H9 (cell line): Measurements from ENCODE around the gene CARD11. TPM values are rescaled to one million over a fixed set of nuclear protein-coding genes. Genes with fewer than 3 reads are reported as not detected.

Source experiments
- DNase-seq: peaks from one replicate; pipeline ENCODE4 v3.0.0-alpha.2; 2017
- H2AFZ ChIP-seq: one replicate; pipeline ENCODE4 v1.6.1; 2013; ENCODE audit warnings: mild to moderate bottlenecking, low read length, control low read depth, moderate library complexity
- H2AK5ac ChIP-seq: 2 replicates; pipeline ENCODE4 v1.6.1; 2013; ENCODE audit warnings: low read length, control low read depth, mixed read lengths; ENCODE audit not compliant: insufficient read length
- H2BK120ac ChIP-seq: one replicate; pipeline ENCODE4 v1.6.1; 2013; ENCODE audit warnings: low read depth, mild to moderate bottlenecking, low read length, control low read depth, inconsistent platforms; ENCODE audit not compliant: poor library complexity, severe bottlenecking
- H2BK12ac ChIP-seq: 2 replicates; pipeline ENCODE4 v1.6.1; 2013; ENCODE audit warnings: low read length, control low read depth, mixed read lengths, low read depth; ENCODE audit not compliant: insufficient read length
- H2BK15ac ChIP-seq: 2 replicates; pipeline ENCODE4 v1.6.1; 2013; ENCODE audit warnings: low read depth, low read length, control low read depth
- H2BK20ac ChIP-seq: one replicate; pipeline ENCODE4 v1.6.1; 2013; ENCODE audit warnings: low read depth, mild to moderate bottlenecking, low read length, control low read depth, inconsistent platforms; ENCODE audit not compliant: poor library complexity, severe bottlenecking
- H2BK5ac ChIP-seq: 2 replicates; pipeline ENCODE4 v1.6.1; 2013; ENCODE audit warnings: low read length, control low read depth, mixed read lengths; ENCODE audit not compliant: insufficient read length
- H3K14ac ChIP-seq: 2 replicates; pipeline ENCODE4 v1.6.1; 2013; ENCODE audit warnings: low read length, control low read depth; ENCODE audit not compliant: insufficient read depth
- H3K18ac ChIP-seq: 2 replicates; pipeline ENCODE4 v1.6.1; 2013; ENCODE audit warnings: low read depth, mild to moderate bottlenecking, mixed read lengths, low read length, control low read depth; ENCODE audit not compliant: insufficient read length
- H3K23ac ChIP-seq: 2 replicates; pipeline ENCODE4 v1.6.1; 2013; ENCODE audit warnings: low read length, control low read depth, mixed read lengths, low read depth; ENCODE audit not compliant: insufficient read length
- H3K23me2 ChIP-seq: 2 replicates; pipeline ENCODE4 v1.6.1; 2013; ENCODE audit warnings: low read depth, mild to moderate bottlenecking, mixed read lengths, low read length, control low read depth; ENCODE audit not compliant: insufficient read length, poor library complexity, severe bottlenecking
- H3K27ac ChIP-seq: 2 replicates; pipeline ENCODE4 v1.5.1; 2013; ENCODE audit warnings: low read length, control low read depth, mixed read lengths, low read depth; ENCODE audit not compliant: insufficient read length
- H3K27me3 ChIP-seq: 2 replicates; pipeline ENCODE4 v1.6.1; 2013; ENCODE audit warnings: low read length, control low read depth, inconsistent platforms; ENCODE audit not compliant: insufficient read depth
- H3K4ac ChIP-seq: 2 replicates; pipeline ENCODE4 v1.6.1; 2013; ENCODE audit warnings: low read depth, mild to moderate bottlenecking, control low read depth, inconsistent platforms, low read length, moderate library complexity
- H3K4me1 ChIP-seq: 2 replicates; pipeline ENCODE4 v1.6.1; 2013; ENCODE audit warnings: low read length, control low read depth, inconsistent platforms; ENCODE audit not compliant: insufficient read depth
- H3K4me2 ChIP-seq: 2 replicates; pipeline ENCODE4 v1.6.1; 2013; ENCODE audit warnings: low read length, control low read depth, mixed read lengths; ENCODE audit not compliant: insufficient read length, insufficient read depth
- H3K56ac ChIP-seq: 2 replicates; pipeline ENCODE4 v1.6.1; 2013; ENCODE audit warnings: low read depth, mild to moderate bottlenecking, mixed read lengths, low read length, control low read depth; ENCODE audit not compliant: insufficient read length
- H3K79me1 ChIP-seq: 2 replicates; pipeline ENCODE4 v1.6.1; 2013; ENCODE audit warnings: low read depth, mild to moderate bottlenecking, moderate library complexity, low read length, control low read depth, inconsistent platforms; ENCODE audit not compliant: insufficient read depth, poor library complexity, severe bottlenecking
- H3K79me2 ChIP-seq: 2 replicates; pipeline ENCODE4 v1.6.1; 2013; ENCODE audit warnings: low read length, control low read depth, inconsistent platforms; ENCODE audit not compliant: insufficient read depth
- H3K9ac ChIP-seq: 2 replicates; pipeline ENCODE4 v1.6.1; 2013; ENCODE audit warnings: low read length, control low read depth, mixed read lengths; ENCODE audit not compliant: insufficient read length; ENCODE audit errors: extremely low read depth
- H3K9me3 ChIP-seq: one replicate; pipeline ENCODE4 v1.6.1; 2013; ENCODE audit warnings: low read depth, low read length, inconsistent platforms; ENCODE audit not compliant: control insufficient read depth
- H3T11ph ChIP-seq: one replicate; pipeline ENCODE4 v1.6.1; 2013; ENCODE audit warnings: mild to moderate bottlenecking, low read length, control low read depth, inconsistent platforms
- H4K20me1 ChIP-seq: one replicate; pipeline ENCODE4 v1.6.1; 2013; ENCODE audit not compliant: control insufficient read depth, insufficient read length, insufficient read depth
- H4K5ac ChIP-seq: 2 replicates; pipeline ENCODE4 v1.6.1; 2013; ENCODE audit warnings: low read depth, mild to moderate bottlenecking, mixed read lengths, low read length, control low read depth; ENCODE audit not compliant: insufficient read length
- H4K8ac ChIP-seq: replicated peaks from 2 replicates; pipeline ENCODE4 v1.6.1; 2013; ENCODE audit warnings: low read length, control low read depth, mixed read lengths, low read depth; ENCODE audit not compliant: insufficient read length
- H4K91ac ChIP-seq: 2 replicates; pipeline ENCODE4 v1.6.1; 2013; ENCODE audit warnings: low read depth, mild to moderate bottlenecking, moderate library complexity, mixed read lengths, low read length, control low read depth; ENCODE audit not compliant: insufficient read length
- H3K27ac Mint-ChIP-seq, 3 experiments: 2 replicates in 2 of 3; 3 replicates in 1 of 3; pipeline ENCODE4 v1.8.0; 2020 to 2021; ENCODE audit warnings: mixed read lengths in 3 of 3, mild to moderate bottlenecking in 1 of 3, moderate library complexity in 1 of 3
- H3K27me3 Mint-ChIP-seq: 2 replicates; pipeline ENCODE4 v1.8.0; 2021; ENCODE audit warnings: low read depth, mild to moderate bottlenecking, moderate library complexity, mixed read lengths
- H3K36me3 Mint-ChIP-seq, 3 experiments: 2 replicates in 2 of 3; 3 replicates in 1 of 3; pipeline ENCODE4 v1.8.0; 2020 to 2021; ENCODE audit warnings: low read depth in 3 of 3, mixed read lengths in 3 of 3; ENCODE audit not compliant: insufficient read depth in 1 of 3
- H3K4me1 Mint-ChIP-seq, 2 experiments: 2 replicates each; pipeline ENCODE4 v1.8.0; 2020; ENCODE audit warnings: mixed read lengths in 2 of 2
- H3K4me3 Mint-ChIP-seq, 2 experiments: 2 replicates in 1 of 2; 3 replicates in 1 of 2; pipeline ENCODE4 v1.8.0; 2020 to 2021; ENCODE audit warnings: mild to moderate bottlenecking in 2 of 2, mixed read lengths in 2 of 2, moderate library complexity in 1 of 2
- H3K9me3 Mint-ChIP-seq, 2 experiments: 2 replicates in 1 of 2; 3 replicates in 1 of 2; pipeline ENCODE4 v1.8.0; 2020; ENCODE audit warnings: mild to moderate bottlenecking in 2 of 2, mixed read lengths in 2 of 2, moderate library complexity in 1 of 2
- CTCF ChIP-seq: fragments of 200-600 bp; sonication (generic); conservative IDR thresholded peaks from 3 replicates; pipeline ENCODE4 v1.8.0; 2021; ENCODE audit warnings: antibody characterized with exemption, mild to moderate bottlenecking
- WGBS: extraction: QIAGEN DNeasy Blood & Tissue Kit; methylation state at CpG from one replicate; pipeline ENCODE4 v1.1.7; 2013; ENCODE audit warnings: missing lambda C conversion rate, low lambda C conversion rate, mixed read lengths; ENCODE audit not compliant: insufficient read length; ENCODE audit errors: extremely low coverage; 5-methylcytosine and 5-hydroxymethylcytosine counted together
- total RNA-seq: library from RNA; stranded (reverse); gene quantifications from 2 replicates; pipeline ENCODE4 v1.2.1, GENCODE V29; 2021

Gene CARD11
- total RNA-seq, 1 experiment from 2014 or later = 20.0 TPM

GRCh38 chr7:2972835-2973161 is 70.9 kb downstream of the CARD11 start:
- Histone ChIP-seq H3K4me2 (no peak overlapping the region), H2BK12ac (no peak overlapping the region), H3K56ac (no peak overlapping the region), H2AK5ac (no peak overlapping the region), H3K18ac (no peak overlapping the region), H4K91ac (no peak overlapping the region), H3K23ac (no peak overlapping the region), H2BK20ac (no peak overlapping the region), H3K79me2 (no peaks in the 10 kb centered on the region), H3T11ph (no peak overlapping the region), H3K9ac (no peak overlapping the region), H3K4me1 (no peaks in the 10 kb centered on the region; the same call in 1 of the 2 replicates), H3K23me2 (no peaks in the 10 kb centered on the region), H3K27ac (no peak overlapping the region), H3K79me1 (no peaks in the 10 kb centered on the region), H4K20me1 (no peaks in the 10 kb centered on the region), H2BK5ac (no peak overlapping the region), H2AFZ (no peak overlapping the region), H3K27me3 (no peaks in the 10 kb centered on the region), H2BK120ac (no peak overlapping the region), H4K8ac (no peak overlapping the region), H3K14ac (no peak overlapping the region), H3K4ac (no peak overlapping the region), H4K5ac (no peak overlapping the region), H3K9me3 (no peaks in the 10 kb centered on the region), H2BK15ac (no peak overlapping the region)
- no peak for DNase-seq
- Mint-ChIP-seq H3K4me1 (no peaks in the 10 kb centered on the region), H3K27ac (no peak overlapping the region; a peak in 1 of 7 replicates), H3K4me3 (no peak overlapping the region), H3K9me3 (no peaks in the 10 kb centered on the region), H3K36me3 (no peaks in the 10 kb centered on the region), H3K27me3 (peaks cover 1% of the 10 kb centered on the region; the same call in 1 of the 2 replicates)
- TF ChIP-seq CTCF = no peak
- no CpG with 5 or more reads among the region's 10 CpGs for WGBS
